GM21576 (cell line): ENCODE results near the gene CAP2.
"Not testable (repeated sequence)": the region's sequence is repeated elsewhere in the genome, so short reads cannot be mapped to it uniquely, and the experiment has no call there.

Experiments
- ATAC-seq: cut with Tn5 transposase; IDR thresholded peaks from one replicate; pipeline ENCODE4 v1.9.1; 2021; ENCODE audit warnings: mild to moderate bottlenecking, moderate library complexity; ENCODE audit not compliant: unreplicated experiment

Gene CAP2

GRCh38 chr6:17565399-17565798 lies 172.0 kb downstream of the CAP2 start:
- ATAC-seq: no peak

GRCh38 chr6:17574866-17575560 lies 181.6 kb downstream of the CAP2 start:
- no peak for ATAC-seq

GRCh38 chr6:17577059-17577458 lies 183.7 kb downstream of the CAP2 start:
- no peak for ATAC-seq

- no peak for ATAC-seq
Observed at GRCh38 chr6:17580518-17581048, 187.2 kb downstream of the CAP2 start.

GRCh38 chr6:17581282-17581681 lies 187.9 kb downstream of the CAP2 start:
- ATAC-seq: not testable (repeated sequence)

- ATAC-seq: no peak
Observed at GRCh38 chr6:17583811-17584210, 190.4 kb downstream of the CAP2 start.

GRCh38 chr6:17584241-17584803 lies 190.9 kb downstream of the CAP2 start:
- ATAC-seq: peak; percentile 77

- no peak for ATAC-seq
Observed at GRCh38 chr6:17585766-17586490, 192.5 kb downstream of the CAP2 start.

- ATAC-seq: not testable (repeated sequence)
Observed at GRCh38 chr6:17586623-17587022, 193.2 kb downstream of the CAP2 start.

GRCh38 chr6:17588011-17588410 lies 194.6 kb downstream of the CAP2 start:
- ATAC-seq: no peak

- ATAC-seq: no peak
Observed at GRCh38 chr6:17589406-17590096, 196.2 kb downstream of the CAP2 start.

GRCh38 chr6:17591287-17591686 lies 197.9 kb downstream of the CAP2 start:
- ATAC-seq: no peak

- ATAC-seq: no peak
Observed at GRCh38 chr6:17593246-17593645, 199.9 kb downstream of the CAP2 start.

- no peak for ATAC-seq
Observed at GRCh38 chr6:17596085-17596484, 202.7 kb downstream of the CAP2 start.

- peak; percentile 81 for ATAC-seq
Observed at GRCh38 chr6:17599877-17600526, 206.6 kb downstream of the CAP2 start, which contains the start of gene FAM8A1. Gene FAM8A1, plus strand, starts transcription at chr6:17600302. Its CDS starts 108 bp downstream, at chr6:17600410.

GRCh38 chr6:17600527-17601385 lies 207.4 kb downstream of the CAP2 start:
- peak; percentile 46 for ATAC-seq

- ATAC-seq: no peak
Observed at GRCh38 chr6:17601386-17601703, 207.9 kb downstream of the CAP2 start.

- ATAC-seq: no peak
Observed at GRCh38 chr6:17602888-17603287, 209.5 kb downstream of the CAP2 start.

GRCh38 chr6:17606606-17607005 lies 213.2 kb downstream of the CAP2 start:
- ATAC-seq: no peak
